HG03097 (cell line): ENCODE data around the gene BPTF.
"Not testable (repeated sequence)": the region's sequence is repeated elsewhere in the genome, so short reads cannot be mapped to it uniquely, and the experiment has no call there.

Experiments used
- ATAC-seq: cut with Tn5 transposase; IDR thresholded peaks from one replicate; pipeline ENCODE4 v1.9.1; 2021; ENCODE audit not compliant: unreplicated experiment, low FRiP score

The BPTF gene

DNA sequence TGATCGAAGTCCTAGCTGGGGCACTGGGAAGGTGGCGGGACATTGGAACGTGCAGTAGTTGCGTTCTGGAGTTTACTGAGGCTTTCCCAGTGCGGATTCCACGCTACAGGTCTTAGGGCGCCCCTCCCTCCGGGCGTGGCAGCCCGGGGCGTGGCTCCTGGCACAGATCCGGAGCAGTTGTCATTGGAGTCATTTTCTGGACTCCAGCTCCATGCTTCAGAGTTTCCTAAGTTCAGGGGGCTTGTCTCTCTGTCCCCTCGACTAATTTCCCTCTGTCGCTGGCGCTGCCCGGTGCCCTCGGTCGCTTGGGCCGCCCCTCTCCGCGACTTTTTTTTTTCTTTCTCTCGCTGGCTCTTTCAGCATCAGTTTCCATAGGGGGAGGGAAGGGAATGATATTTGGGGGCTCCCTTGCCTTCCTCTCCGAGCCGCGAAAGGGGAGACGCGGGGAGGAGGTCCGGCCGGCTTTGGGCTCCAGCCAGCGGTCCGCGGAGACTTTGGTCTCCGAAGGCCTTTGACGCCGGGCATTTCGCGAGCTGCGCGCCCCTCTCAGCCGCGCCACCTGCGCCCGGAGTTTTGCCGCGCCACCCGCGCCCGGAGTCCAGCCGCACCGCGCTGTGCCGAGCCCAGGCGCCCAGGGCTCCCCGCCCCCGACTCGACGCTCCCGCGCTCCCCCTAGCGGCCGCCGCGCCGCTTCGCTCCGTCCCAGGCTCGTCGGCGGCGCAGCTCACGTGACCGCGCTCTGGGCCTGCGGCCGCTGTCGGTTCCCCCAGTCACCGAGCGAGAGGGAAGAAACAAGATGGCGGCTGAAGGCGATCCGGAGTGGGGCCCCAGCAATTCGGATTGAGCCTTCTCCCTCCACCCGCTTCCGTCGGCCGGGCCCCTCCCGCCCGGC, at the start of gene BPTF:
BPTF (plus strand) TSS at position 769 of the 892 bp plus-strand sequence. CDS start 222 bp downstream, outside the sequence.
- ATAC-seq: peak; percentile 76

GRCh38 chr17:67779098-67779672, 46.1 kb upstream of the BPTF start:
- no peak for ATAC-seq

GRCh38 chr17:67784364-67785121, 40.8 kb upstream of the BPTF start:
- ATAC-seq: no peak

GRCh38 chr17:67785122-67785477, 40.2 kb upstream of the BPTF start:
- ATAC-seq: no peak

DNA sequence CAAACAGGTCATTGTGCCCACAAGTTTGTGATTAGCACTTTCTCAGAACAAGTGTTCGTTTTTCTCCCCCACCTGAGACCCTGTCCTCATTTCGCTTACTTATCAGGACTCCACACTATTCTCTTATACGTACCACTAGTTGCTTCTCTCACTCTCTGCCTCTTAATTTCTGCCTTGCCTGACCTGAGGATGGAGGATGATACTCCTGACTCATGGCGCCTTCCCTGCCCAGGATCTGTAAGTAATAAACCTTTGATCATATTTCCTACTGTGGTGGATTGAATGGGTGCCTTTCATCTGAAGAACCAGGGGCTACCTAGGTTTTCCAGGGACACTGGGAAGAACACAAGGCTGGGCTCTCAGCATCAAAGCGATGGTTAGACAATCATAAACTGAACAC, 39.8 kb upstream of the BPTF start:
- no peak for ATAC-seq

- ATAC-seq: peak; percentile 87
These were observed 24.8 kb upstream of the BPTF start for GRCh38 chr17:67800495-67800928.

- ATAC-seq: no peak
These were observed 23.6 kb upstream of the BPTF start for GRCh38 chr17:67801626-67802175.

GRCh38 chr17:67810464-67810863, 14.8 kb upstream of the BPTF start:
- no peak for ATAC-seq

- not testable (repeated sequence) for ATAC-seq
These were observed 12.9 kb upstream of the BPTF start for GRCh38 chr17:67812380-67812779.

DNA sequence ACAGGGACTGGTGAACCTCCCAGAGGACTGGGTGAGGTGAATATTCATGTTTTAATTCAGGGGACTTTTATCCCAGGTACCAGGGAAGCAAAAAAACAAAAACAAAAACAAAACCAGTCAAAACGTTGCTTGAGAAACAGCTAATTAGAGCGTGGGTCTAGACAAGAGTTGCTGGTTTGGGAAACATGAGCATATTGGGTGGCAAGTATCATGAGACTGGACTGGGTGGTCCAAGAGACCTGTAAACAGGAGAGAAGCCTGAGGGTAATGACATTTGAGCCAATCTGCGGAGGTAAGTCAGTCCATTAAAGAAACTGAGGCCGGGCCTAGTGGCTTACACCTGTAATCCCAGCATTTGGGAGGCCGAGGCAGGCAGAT, 11.5 kb upstream of the BPTF start:
- no peak for ATAC-seq

- ATAC-seq: peak; percentile 58
These were observed 6.9 kb upstream of the BPTF start for GRCh38 chr17:67818110-67819002.

DNA sequence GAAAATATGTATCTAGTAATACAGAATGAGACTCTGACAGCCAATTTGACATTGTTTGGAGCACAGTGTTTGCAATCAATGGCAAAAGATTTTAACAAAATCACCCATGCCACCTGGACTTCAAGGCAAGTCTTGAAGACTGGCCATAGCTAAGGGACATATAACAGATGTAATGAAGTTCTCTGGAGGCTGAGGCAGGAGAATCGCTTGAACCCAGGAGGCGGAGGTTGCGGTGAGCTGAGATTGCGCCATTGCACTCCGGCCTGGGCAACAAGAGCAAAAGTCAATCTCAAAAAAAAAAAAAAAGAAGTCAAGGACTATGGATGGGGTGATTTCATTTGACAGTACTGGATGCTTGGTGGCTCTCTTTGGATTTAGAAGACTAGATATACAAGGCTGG, 5.6 kb upstream of the BPTF start:
- ATAC-seq: no peak

DNA sequence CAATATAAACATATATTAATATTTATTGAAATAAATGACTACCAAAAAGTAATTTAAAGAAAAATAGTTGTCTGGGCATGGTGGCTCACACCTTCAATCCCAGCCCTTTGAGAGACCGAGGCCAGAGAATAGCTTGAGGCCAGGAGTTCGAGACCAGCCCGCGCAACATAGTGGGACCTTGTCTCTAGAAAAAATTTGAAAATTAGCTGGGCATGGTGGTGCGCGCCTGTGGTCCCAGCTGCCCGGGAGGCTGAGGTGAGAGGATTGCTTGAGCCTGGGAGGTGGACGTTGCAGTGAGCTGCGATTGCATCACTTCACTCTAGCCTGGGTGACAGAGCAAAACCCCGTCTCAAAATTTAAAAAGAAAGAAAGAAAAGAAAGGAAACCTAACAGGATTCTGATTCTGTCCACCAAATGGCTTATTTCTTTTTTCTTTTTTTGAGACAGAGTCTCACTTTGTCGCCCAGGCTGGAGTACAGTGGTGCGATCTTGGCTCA, 3.4 kb upstream of the BPTF start:
- no peak for ATAC-seq

DNA sequence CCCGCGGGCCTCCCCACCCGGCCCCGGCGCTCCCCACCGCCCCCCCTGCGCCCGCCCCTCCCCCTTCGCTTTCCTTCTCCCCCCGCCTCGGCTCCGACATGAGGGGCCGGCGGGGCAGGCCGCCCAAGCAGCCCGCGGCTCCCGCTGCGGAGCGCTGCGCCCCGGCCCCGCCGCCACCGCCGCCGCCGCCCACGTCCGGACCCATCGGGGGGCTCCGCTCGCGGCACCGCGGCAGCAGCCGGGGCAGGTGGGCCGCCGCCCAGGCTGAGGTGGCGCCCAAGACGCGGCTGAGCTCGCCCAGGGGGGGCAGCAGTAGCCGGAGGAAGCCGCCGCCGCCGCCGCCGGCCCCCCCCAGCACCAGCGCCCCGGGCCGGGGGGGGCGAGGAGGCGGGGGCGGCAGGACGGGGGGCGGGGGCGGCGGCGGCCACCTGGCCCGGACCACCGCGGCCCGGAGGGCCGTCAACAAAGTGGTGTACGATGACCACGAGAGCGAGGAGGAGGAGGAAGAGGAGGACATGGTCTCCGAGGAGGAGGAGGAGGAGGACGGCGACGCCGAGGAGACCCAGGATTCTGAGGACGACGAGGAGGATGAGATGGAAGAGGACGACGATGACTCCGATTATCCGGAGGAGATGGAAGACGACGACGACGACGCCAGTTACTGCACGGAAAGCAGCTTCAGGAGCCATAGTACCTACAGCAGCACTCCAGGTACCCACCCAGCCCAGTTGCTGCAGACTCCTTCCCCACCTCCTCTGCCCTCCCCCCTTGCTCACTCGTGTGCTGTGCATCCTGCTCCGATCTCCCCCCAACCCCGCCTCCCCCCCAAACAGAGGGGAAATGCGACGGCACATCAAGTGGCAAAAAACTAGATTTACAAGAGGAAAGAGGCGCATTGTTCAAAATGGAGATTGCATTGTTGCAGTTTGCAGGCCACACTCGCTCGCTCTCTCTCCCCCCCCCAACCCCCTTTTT, 611 bp downstream of the BPTF start:
- ATAC-seq: peak; percentile 26

DNA sequence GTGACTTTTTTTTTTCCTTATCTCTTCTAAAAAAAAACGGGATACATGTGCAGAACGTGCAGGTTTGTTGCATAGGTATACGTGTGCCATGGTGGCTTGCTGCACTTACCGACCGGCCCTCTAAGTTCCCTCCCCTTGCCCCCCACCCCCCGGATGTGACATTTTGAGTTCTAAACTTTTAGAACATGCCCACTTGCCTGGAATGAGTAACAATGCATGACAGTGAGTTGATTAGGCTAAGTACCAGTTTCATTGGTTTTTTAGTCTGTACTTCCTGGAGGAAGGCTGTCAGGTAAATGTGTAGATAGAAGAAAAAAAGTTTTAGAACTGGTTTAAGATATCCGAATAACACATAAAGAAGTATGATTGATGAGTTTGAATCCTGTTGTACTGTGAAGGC, 4.0 kb downstream of the BPTF start:
- no peak for ATAC-seq

- no peak for ATAC-seq
These were observed 5.1 kb downstream of the BPTF start for GRCh38 chr17:67830440-67830839.

GRCh38 chr17:67831268-67831667, 6.0 kb downstream of the BPTF start:
- ATAC-seq: no peak

GRCh38 chr17:67833134-67833533, 7.8 kb downstream of the BPTF start:
- no peak for ATAC-seq
